ENCODE measurements around the gene COL5A3. TPM values are rescaled to one million over a fixed set of nuclear protein-coding genes. Genes with fewer than 3 reads are reported as not detected.

COL5A3 gene
- polyA plus RNA-seq: 0.52 and 0.60 TPM in 2 replicates

GRCh38 chr19:10010247-10010691 is at the start of gene COL5A3:
Gene COL5A3 (minus strand): TSS chr19:10010504. CDS start chr19:10010385, 119 bp downstream.

GRCh38 chr19:10013316-10013715 is 3.0 kb upstream of the COL5A3 start, which contains the start of gene RDH8:
Gene RDH8 (plus strand): TSS chr19:10013483. CDS start chr19:10013498, 15 bp downstream.

GRCh38 chr19:9936326-9937000 is 73.8 kb downstream of the COL5A3 start, which contains the start of gene OLFM2:
Gene OLFM2 (minus strand): TSS chr19:9936515. CDS start chr19:9936366, 149 bp downstream.

Other genes with a start within 250 kb of the COL5A3 start
- 2.3 and 11.3 TPM in 2 replicates for gene ZNF846, start 241.8 kb downstream of the COL5A3 start, polyA plus RNA-seq
- gene FBXL12, start 191.4 kb downstream of the COL5A3 start, polyA plus RNA-seq: 0.41 and 4.1 TPM in 2 replicates
- gene UBL5, start 182.6 kb downstream of the COL5A3 start, polyA plus RNA-seq: 1,228 and 1,427 TPM in 2 replicates
- 29.2 and 34.0 TPM in 2 replicates for gene PIN1, start 175.2 kb downstream of the COL5A3 start, polyA plus RNA-seq
- gene OLFM2, start 74.0 kb downstream of the COL5A3 start, polyA plus RNA-seq: 0.45 and 2.6 TPM in 2 replicates
- not detected in 2 replicates for gene RDH8, start 3.0 kb upstream of the COL5A3 start, polyA plus RNA-seq
- gene SHFL, start 75.8 kb upstream of the COL5A3 start, polyA plus RNA-seq: 8.1 and 10.2 TPM in 2 replicates
- 1.3 TPM in 1 of 2 replicates, not detected in the other for gene ANGPTL6, start 92.2 kb upstream of the COL5A3 start, polyA plus RNA-seq
- gene PPAN, start 95.9 kb upstream of the COL5A3 start, polyA plus RNA-seq: 0.21 and 0.94 TPM in 2 replicates
- gene P2RY11, start 101.2 kb upstream of the COL5A3 start, polyA plus RNA-seq: not detected in 2 replicates
- gene EIF3G, start 109.4 kb upstream of the COL5A3 start, polyA plus RNA-seq: 27.0 and 30.7 TPM in 2 replicates
- gene DNMT1, start 184.4 kb upstream of the COL5A3 start, polyA plus RNA-seq: 28.9 and 38.4 TPM in 2 replicates
- gene S1PR2, start 220.8 kb upstream of the COL5A3 start, polyA plus RNA-seq: not detected in 2 replicates
- 11.7 and 13.8 TPM in 2 replicates for gene MRPL4, start 241.7 kb upstream of the COL5A3 start, polyA plus RNA-seq